Central memory CD8-positive, alpha-beta T cell (primary cell): ENCODE data around the gene DDX50.
"Not testable (repeated sequence)": the region's sequence is repeated elsewhere in the genome, so short reads cannot be mapped to it uniquely, and the experiment has no call there.

Experiments
- ATAC-seq: fragments of 150-1000 bp; cut with Tn5 transposase; replicated peaks from 2 replicates; pipeline ENCODE4 v1.10.0; 2022; ENCODE audit warnings: mild to moderate bottlenecking, moderate FRiP score, moderate number of reproducible peaks; ENCODE audit not compliant: poor library complexity, severe bottlenecking; ENCODE audit errors: extremely low read depth
- DNase-seq, 2 donors: peaks; one replicate each; pipeline ENCODE4 v3.0.0; 2021; ENCODE audit warnings: low spot score in 2 of 2
- H3K27ac Mint-ChIP-seq: one replicate; pipeline ENCODE4 v1.8.0; 2022; ENCODE audit warnings: low read depth, mild to moderate bottlenecking, moderate library complexity, mixed read lengths
- H3K27me3 Mint-ChIP-seq: one replicate; pipeline ENCODE4 v1.8.0; 2022; ENCODE audit warnings: mixed read lengths
- H3K36me3 Mint-ChIP-seq: one replicate; pipeline ENCODE4 v1.8.0; 2022; ENCODE audit warnings: mild to moderate bottlenecking, moderate library complexity, mixed read lengths; ENCODE audit not compliant: insufficient read depth
- H3K4me1 Mint-ChIP-seq: one replicate; pipeline ENCODE4 v1.8.0; 2022; ENCODE audit warnings: mixed read lengths
- H3K4me3 Mint-ChIP-seq: one replicate; pipeline ENCODE4 v1.8.0; 2022; ENCODE audit warnings: mild to moderate bottlenecking, moderate library complexity, mixed read lengths
- H3K9me3 Mint-ChIP-seq: one replicate; pipeline ENCODE4 v1.8.0; 2022; ENCODE audit warnings: mixed read lengths

The DDX50 gene, protein sequence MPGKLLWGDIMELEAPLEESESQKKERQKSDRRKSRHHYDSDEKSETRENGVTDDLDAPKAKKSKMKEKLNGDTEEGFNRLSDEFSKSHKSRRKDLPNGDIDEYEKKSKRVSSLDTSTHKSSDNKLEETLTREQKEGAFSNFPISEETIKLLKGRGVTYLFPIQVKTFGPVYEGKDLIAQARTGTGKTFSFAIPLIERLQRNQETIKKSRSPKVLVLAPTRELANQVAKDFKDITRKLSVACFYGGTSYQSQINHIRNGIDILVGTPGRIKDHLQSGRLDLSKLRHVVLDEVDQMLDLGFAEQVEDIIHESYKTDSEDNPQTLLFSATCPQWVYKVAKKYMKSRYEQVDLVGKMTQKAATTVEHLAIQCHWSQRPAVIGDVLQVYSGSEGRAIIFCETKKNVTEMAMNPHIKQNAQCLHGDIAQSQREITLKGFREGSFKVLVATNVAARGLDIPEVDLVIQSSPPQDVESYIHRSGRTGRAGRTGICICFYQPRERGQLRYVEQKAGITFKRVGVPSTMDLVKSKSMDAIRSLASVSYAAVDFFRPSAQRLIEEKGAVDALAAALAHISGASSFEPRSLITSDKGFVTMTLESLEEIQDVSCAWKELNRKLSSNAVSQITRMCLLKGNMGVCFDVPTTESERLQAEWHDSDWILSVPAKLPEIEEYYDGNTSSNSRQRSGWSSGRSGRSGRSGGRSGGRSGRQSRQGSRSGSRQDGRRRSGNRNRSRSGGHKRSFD

DNA sequence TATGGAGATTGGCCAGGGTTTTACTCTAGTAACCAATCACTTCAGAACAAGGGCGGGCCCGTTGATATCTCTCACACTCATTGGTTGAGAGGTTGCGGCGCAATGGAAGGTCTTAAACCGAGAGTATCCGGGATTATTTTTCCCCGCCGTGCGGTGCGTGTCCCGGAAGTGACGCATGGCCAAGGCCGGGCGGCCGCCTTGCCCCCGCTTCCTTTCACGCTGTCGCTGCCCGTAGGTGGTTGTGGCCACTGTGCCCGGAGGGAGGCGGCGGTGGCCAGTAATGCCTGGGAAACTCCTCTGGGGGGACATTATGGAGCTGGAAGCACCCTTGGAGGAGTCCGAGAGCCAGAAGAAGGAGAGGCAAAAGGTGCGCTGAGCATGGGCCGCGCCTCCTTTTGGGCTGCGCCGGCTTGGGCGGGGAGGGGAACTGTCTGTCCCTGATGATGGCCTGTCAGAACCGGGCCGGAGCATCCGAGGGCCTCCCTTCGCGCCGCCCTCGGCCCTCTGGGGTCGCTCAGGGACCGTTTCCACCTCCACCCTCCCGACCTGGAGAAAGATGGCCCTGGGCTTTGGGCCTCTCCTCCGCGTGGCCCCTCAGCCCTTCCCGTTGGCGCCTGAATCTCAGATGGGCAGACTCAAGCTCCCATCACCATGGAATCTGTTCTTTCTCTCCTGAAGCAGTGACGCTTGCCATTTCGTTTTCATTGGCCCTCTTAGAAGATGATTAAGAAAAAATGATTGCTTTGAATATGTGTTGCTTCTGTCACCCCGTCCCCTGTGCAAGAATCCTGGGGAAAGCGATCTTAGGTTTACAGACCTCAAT is at the start of gene DDX50:
TSS of gene DDX50 (plus strand) at position 211 of the 823 bp plus-strand sequence. CDS start at position 281, 70 bp downstream.
- Mint-ChIP-seq H3K27ac (peak within 1 kb of the TSS; percentile 99), H3K27me3 (no peaks in the 10 kb centered on the region), H3K4me3 (peak within 1 kb of the TSS; percentile 99), H3K36me3 (peaks cover 18% of the 10 kb centered on the region), H3K4me1 (peaks cover 27% of the 10 kb centered on the region), H3K9me3 (no peaks in the 10 kb centered on the region)
- ATAC-seq = peak; percentile 97
- peak; percentile 90 to 93 for DNase-seq

DNA sequence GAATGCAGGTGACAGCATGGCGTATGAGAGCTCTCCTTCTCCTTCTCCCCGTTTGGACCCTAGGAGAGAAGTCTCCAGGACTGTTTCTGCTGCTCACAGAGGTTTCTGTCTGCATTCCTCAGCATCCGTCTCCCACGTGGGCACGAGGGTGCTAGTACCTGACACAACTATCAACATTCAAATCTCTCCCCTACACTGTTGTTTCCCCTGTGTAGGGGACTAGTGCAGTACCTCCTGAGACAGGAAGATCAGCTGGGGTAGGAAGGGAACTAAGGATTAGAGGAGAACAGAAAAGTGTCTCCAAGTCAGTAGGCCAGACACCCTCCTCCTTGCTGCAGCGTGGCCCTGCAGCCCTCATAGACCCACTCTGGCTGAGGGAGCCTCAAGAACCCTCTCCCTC is 44.8 kb upstream of the DDX50 start:
- H3K4me1 Mint-ChIP-seq = no peaks in the 10 kb centered on the region
- no peak overlapping the region for H3K4me3 Mint-ChIP-seq

DNA sequence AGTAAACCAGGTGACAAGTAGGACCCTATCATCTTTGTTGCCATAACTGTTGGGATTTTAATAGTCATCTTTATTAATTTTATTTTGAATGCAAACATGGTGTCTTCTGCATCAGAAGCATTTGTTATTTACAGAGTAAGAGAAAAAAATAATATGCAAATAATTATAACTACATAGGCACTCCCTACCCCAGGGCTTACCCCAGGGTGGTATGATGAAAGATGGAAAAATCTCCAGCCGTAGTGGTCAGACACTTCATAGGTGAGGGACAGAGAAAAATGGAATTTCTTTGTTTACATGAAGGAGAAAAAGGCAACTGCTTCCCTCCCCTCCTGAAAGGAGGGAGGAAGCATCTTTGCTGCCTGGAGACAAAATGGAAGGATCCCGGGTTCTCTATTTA is 44.1 kb upstream of the DDX50 start:
- H3K4me3 Mint-ChIP-seq = no peak overlapping the region
- H3K9me3 Mint-ChIP-seq = peaks cover 12% of the 10 kb centered on the region
- H3K36me3 Mint-ChIP-seq = no peaks in the 10 kb centered on the region
- ATAC-seq (no peak), DNase-seq (no peak)
- no peaks in the 10 kb centered on the region for H3K4me1 Mint-ChIP-seq
- H3K27ac Mint-ChIP-seq = no peak overlapping the region
- no peaks in the 10 kb centered on the region for H3K27me3 Mint-ChIP-seq

More for the DNA sequence above, 44.8 kb upstream of the DDX50 start:
- no peak overlapping the region for H3K27ac Mint-ChIP-seq
- ATAC-seq (no peak), DNase-seq (no peak)
- H3K9me3 Mint-ChIP-seq = peaks cover 12% of the 10 kb centered on the region
- no peaks in the 10 kb centered on the region for H3K27me3 Mint-ChIP-seq
- no peaks in the 10 kb centered on the region for H3K36me3 Mint-ChIP-seq

DNA sequence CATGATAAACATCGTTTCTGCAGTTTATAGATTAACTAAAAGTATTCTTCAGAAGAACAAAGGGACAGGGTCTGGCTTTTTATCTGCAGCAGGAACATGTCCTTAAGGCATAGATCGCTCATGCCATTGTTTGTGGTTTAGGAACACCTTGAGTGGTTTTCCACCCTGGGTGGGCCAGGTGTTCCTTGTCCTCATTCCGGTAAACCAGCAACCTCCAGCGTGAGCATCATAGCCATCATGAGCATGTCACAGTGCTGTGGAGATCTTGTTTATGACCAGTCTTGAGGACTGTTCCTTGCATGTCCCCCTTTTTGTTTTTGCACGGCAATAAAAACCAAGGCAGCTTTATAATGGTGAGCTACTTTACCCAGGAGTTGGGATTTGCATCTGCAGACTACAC is 39.9 kb upstream of the DDX50 start:
- Mint-ChIP-seq H3K4me3 (no peak overlapping the region), H3K4me1 (no peaks in the 10 kb centered on the region)

DNA sequence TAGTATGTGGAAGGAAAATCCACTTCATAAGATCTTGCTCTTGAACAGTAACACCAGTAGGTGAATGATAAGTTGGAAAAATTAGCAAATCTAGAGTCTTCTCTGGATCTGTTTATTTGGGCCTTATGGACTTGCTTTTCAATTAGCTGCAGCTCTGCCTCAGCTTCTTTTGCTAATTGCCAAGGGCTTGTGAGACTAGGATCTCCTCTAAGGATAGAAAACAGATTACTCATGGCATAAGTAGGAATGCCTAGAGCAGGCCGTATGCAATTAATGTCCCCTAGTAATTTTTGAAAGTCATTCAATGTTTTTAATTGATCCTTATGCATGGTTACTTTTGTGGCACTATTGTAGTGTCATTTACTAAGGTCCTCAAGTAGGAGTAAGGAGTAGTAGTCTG is 36.5 kb upstream of the DDX50 start:
- Mint-ChIP-seq H3K27ac (no peak overlapping the region), H3K4me3 (no peak overlapping the region), H3K4me1 (no peaks in the 10 kb centered on the region), H3K36me3 (no peaks in the 10 kb centered on the region), H3K9me3 (peaks cover 14% of the 10 kb centered on the region), H3K27me3 (no peaks in the 10 kb centered on the region)
- DNase-seq = no peak
- no peak for ATAC-seq

More for the DNA sequence above, 39.9 kb upstream of the DDX50 start:
- Mint-ChIP-seq H3K36me3 (no peaks in the 10 kb centered on the region), H3K27ac (no peak overlapping the region), H3K27me3 (no peaks in the 10 kb centered on the region), H3K9me3 (peaks cover 16% of the 10 kb centered on the region)
- ATAC-seq = no peak
- no peak for DNase-seq

DNA sequence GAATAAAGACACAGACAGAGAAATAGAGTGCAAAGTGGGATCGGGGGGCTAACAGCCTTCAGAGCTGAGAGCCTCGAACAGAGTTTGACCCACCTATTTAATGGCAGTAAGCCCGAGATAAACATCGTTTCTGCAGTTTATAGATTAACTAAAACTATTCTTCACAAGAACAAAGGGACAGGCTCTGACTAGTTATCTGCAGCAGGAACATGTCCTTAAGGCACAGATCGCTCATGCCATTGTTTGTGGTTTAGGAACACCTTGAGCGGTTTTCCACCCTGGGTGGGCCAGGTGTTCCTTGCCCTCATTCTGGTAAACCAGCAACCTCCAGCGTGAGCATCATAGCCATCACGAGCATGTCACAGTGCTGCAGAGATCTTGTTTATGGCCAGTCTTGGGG is 32.9 kb upstream of the DDX50 start:
- not testable (repeated sequence) for H3K4me3 Mint-ChIP-seq, ATAC-seq, H3K27ac Mint-ChIP-seq, H3K27me3 Mint-ChIP-seq, H3K9me3 Mint-ChIP-seq, DNase-seq, H3K4me1 Mint-ChIP-seq, H3K36me3 Mint-ChIP-seq

DNA sequence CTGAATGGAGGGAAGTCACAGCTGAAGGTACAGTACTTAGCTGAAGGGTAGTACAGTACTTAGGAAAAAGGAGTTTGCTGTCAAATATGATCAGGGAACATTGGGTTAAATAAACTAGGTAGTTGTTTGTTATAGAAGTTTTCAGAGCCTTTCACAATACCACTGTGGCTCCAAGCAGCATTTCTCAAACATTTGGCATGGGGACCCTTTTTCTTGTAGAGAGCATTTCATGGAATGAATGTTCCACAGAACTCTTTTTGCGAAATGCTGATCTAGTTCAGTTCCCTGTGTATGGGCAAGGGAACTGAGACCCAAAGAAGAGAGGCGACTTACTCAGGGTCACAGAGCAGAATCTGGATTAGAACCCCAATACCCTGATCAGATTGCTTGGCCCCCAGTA is 31.5 kb upstream of the DDX50 start:
- Mint-ChIP-seq H3K27ac (no peak overlapping the region), H3K4me3 (no peak overlapping the region), H3K36me3 (no peaks in the 10 kb centered on the region), H3K9me3 (no peaks in the 10 kb centered on the region), H3K27me3 (no peaks in the 10 kb centered on the region), H3K4me1 (no peaks in the 10 kb centered on the region)
- DNase-seq = no peak
- ATAC-seq = no peak

DNA sequence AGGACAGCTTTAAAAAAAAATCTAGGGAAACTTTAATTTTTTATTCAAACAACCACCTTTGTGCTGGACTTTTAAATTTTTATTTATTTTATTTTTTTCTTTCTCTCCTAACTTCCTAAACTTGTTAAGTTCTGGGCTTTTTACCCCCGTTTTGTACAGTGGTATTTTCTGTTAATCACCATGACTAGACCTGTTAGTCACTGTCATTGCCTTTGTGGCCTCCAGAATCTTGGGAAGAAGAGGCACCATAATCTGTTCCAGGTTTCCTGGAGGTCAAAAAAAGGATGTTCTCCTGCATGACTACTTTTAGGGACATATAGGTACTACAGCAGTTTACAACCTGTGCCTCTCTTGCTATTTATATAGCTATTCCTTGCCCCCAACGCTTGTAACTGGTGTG is 31.1 kb upstream of the DDX50 start:
- no peaks in the 10 kb centered on the region for H3K36me3 Mint-ChIP-seq
- no peak for ATAC-seq
- no peak overlapping the region for H3K27ac Mint-ChIP-seq

DNA sequence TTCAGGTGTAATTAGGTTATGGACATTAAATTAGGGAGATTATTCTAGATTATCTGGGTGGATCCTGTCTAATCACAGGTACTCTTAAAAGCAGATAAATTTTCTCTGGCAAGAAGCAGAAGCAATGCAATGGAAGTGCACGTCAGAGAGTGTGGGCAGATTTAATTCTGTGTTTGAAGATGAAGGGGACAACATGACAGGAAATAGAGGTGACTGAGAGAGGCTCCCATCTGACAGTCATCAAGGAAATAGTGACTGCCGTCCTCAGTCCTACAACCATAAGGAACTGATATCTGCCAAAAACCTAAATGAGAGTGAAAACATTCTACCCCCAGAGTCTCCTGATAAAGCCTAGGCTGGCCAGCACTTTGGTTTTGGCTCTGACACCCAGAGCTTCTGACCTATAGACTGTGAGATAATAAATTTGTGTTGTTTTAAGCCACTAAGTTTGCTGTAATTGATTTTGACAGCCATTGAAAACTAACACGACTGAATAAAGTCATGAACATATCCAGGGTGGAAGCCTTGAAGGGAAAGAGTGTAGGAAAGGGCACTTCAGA is 30.5 kb upstream of the DDX50 start:
- no peaks in the 10 kb centered on the region for H3K4me1 Mint-ChIP-seq
- H3K27ac Mint-ChIP-seq = no peak overlapping the region
- no peaks in the 10 kb centered on the region for H3K9me3 Mint-ChIP-seq
- H3K27me3 Mint-ChIP-seq = no peaks in the 10 kb centered on the region
- ATAC-seq = no peak
- no peak for DNase-seq
- no peaks in the 10 kb centered on the region for H3K36me3 Mint-ChIP-seq
- H3K4me3 Mint-ChIP-seq = no peak overlapping the region

More for the DNA sequence above, 31.1 kb upstream of the DDX50 start:
- no peak for DNase-seq
- Mint-ChIP-seq H3K9me3 (no peaks in the 10 kb centered on the region), H3K27me3 (no peaks in the 10 kb centered on the region), H3K4me1 (no peaks in the 10 kb centered on the region), H3K4me3 (no peak overlapping the region)

DNA sequence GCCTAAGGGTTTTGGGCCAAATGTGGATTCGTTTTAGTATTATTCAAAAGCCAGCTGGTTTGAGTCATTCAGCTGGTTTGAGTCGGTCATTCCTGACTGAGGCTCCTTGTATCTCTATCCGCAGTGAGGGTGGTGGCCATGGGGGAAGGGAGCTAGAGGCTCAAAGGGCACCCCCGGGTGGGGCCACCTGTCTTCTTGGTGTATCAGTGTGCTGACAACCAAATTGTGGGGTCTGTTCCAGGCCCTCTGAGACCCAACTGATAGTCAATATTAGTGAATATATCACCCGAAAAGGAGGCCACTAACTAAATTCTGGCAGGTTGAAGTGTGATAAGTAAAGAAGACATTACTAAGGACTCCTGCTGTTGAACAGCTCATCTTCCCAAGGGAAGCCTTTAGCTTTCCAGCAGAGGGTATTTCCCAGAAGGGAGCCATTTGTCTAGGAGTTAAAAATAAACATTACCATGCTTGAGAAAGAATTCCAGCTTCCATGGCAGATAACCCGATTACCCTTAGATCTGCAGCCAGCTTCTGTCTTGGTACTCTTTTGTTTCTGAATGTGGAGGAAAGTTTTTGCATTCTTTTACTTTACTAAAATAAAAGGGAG is 29.9 kb upstream of the DDX50 start:
- no peak for DNase-seq
- Mint-ChIP-seq H3K27me3 (no peaks in the 10 kb centered on the region), H3K36me3 (no peaks in the 10 kb centered on the region), H3K4me3 (no peak overlapping the region), H3K9me3 (no peaks in the 10 kb centered on the region), H3K4me1 (no peaks in the 10 kb centered on the region), H3K27ac (no peak overlapping the region)
- no peak for ATAC-seq

DNA sequence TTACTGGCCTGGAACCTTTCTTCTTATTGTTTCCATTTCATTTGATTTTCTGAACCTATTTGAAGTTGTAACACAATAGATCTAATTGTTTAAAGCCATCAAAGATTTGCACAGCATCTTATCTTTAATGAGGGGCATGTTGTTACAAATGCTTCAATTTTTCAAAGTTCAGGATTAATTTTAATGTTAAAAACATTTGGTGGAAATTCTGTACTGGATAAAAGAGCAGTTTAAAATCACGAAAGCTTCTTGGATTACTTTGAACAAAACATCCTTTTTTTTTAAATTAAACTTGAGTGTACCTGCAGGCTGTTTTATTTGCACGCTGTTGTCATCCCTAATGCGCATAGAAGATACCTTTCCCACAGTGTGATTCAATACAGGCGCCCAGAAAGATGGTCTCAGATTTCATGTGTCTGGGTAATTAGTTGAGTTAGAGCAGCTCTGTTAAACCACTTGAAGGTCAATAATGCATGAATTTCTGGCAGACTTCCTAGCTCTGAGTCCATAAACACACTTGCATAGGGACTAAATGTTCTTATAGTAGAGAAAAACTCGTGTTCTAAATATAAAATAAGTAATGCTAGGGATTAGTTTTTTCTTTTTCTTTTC is 29.3 kb upstream of the DDX50 start:
- Mint-ChIP-seq H3K27ac (no peak overlapping the region), H3K4me3 (no peak overlapping the region), H3K9me3 (no peaks in the 10 kb centered on the region), H3K36me3 (no peaks in the 10 kb centered on the region), H3K27me3 (no peaks in the 10 kb centered on the region), H3K4me1 (no peaks in the 10 kb centered on the region)
- ATAC-seq = no peak
- DNase-seq = no peak
